Measurements from ENCODE around the gene CCDC91.

The CCDC91 gene

GRCh38 chr12:28190321-28191050 lies at the start of gene CCDC91:
TSS of gene CCDC91 (plus strand) at chr12:28190456. CDS start at chr12:28257216, 66,760 bp downstream.
- peak; percentile 88 for DNase-seq

GRCh38 chr12:28144059-28144458 lies 46.2 kb upstream of the CCDC91 start:
- DNase-seq = no peak

- no peak for DNase-seq
Observed at GRCh38 chr12:28144532-28144931, 45.7 kb upstream of the CCDC91 start.

- no peak for DNase-seq
Observed at GRCh38 chr12:28145216-28145615, 45.0 kb upstream of the CCDC91 start.

- DNase-seq = no peak
Observed at GRCh38 chr12:28149279-28149678, 41.0 kb upstream of the CCDC91 start.

GRCh38 chr12:28156362-28156761 lies 33.9 kb upstream of the CCDC91 start:
- no peak for DNase-seq

- DNase-seq = no peak
Observed at GRCh38 chr12:28156804-28157203, 33.5 kb upstream of the CCDC91 start.

- no peak for DNase-seq
Observed at GRCh38 chr12:28158353-28158752, 31.9 kb upstream of the CCDC91 start.

- DNase-seq = no peak
Observed at GRCh38 chr12:28159688-28160087, 30.6 kb upstream of the CCDC91 start.

GRCh38 chr12:28161697-28162096 lies 28.6 kb upstream of the CCDC91 start:
- no peak for DNase-seq

- no peak for DNase-seq
Observed at GRCh38 chr12:28162697-28163096, 27.6 kb upstream of the CCDC91 start.

- DNase-seq = no peak
Observed at GRCh38 chr12:28164644-28165275, 25.5 kb upstream of the CCDC91 start.

GRCh38 chr12:28167981-28168485 lies 22.2 kb upstream of the CCDC91 start:
- DNase-seq = no peak

- DNase-seq = no peak
Observed at GRCh38 chr12:28171356-28172060, 18.7 kb upstream of the CCDC91 start.

GRCh38 chr12:28172434-28173030 lies 17.7 kb upstream of the CCDC91 start:
- DNase-seq = no peak

GRCh38 chr12:28173440-28173839 lies 16.8 kb upstream of the CCDC91 start:
- DNase-seq = no peak

- no peak for DNase-seq
Observed at GRCh38 chr12:28175098-28175589, 15.1 kb upstream of the CCDC91 start.

- DNase-seq = no peak
Observed at GRCh38 chr12:28176295-28176694, 14.0 kb upstream of the CCDC91 start.

- no peak for DNase-seq
Observed at GRCh38 chr12:28177461-28177860, 12.8 kb upstream of the CCDC91 start.

- DNase-seq = no peak
Observed at GRCh38 chr12:28177905-28178304, 12.4 kb upstream of the CCDC91 start.

GRCh38 chr12:28178775-28179174 lies 11.5 kb upstream of the CCDC91 start:
- DNase-seq = no peak

GRCh38 chr12:28180786-28181185 lies 9.5 kb upstream of the CCDC91 start:
- no peak for DNase-seq

- DNase-seq = no peak
Observed at GRCh38 chr12:28184375-28184774, 5.9 kb upstream of the CCDC91 start.
